K562 (cell line): ENCODE measurements around the gene RHOBTB3. TPM values are rescaled to one million over a fixed set of nuclear protein-coding genes. Genes with fewer than 3 reads are reported as not detected.

Experiments used
- BDP1 ChIP-seq: IDR thresholded peaks from 3 replicates; pipeline ENCODE4 v1.6.1; 2011; ENCODE audit not compliant: insufficient read length, insufficient read depth
- DMBX1 ChIP-seq: fragments of 250-450 bp; sonication (Bioruptor Pico); IDR thresholded peaks from 2 replicates; pipeline ENCODE4 v1.8.0; 2022; ENCODE audit warnings: inconsistent platforms, mild to moderate bottlenecking, moderate library complexity, borderline replicate concordance
- ELF1 ChIP-seq: fragments of 200-800 bp; sonication (Bioruptor generic); IDR thresholded peaks from 2 replicates; pipeline ENCODE4 v1.6.1; 2016; ENCODE audit warnings: missing genetic modification characterization, missing compliant biosample characterization
- EP400 ChIP-seq: fragments of 450-650 bp; IDR thresholded peaks from 2 replicates; pipeline ENCODE4 v1.6.1; 2017; ENCODE audit warnings: antibody characterized with exemption, mild to moderate bottlenecking, moderate library complexity
- ETV5 ChIP-seq: sonication (generic); formaldehyde crosslinking; IDR thresholded peaks from 2 replicates; pipeline ENCODE4 v1.4.0; 2020; ENCODE audit warnings: low read depth, mild to moderate bottlenecking, missing genetic modification reagents
- KAT2B ChIP-seq: IDR thresholded peaks from one replicate; pipeline ENCODE4 v1.6.1; 2012; ENCODE audit warnings: low read depth, mild to moderate bottlenecking, control low read depth, inconsistent platforms, low read length, moderate library complexity
- MTA1 ChIP-seq: fragments of 450-650 bp; IDR thresholded peaks from 2 replicates; pipeline ENCODE4 v1.6.1; 2017; ENCODE audit warnings: borderline replicate concordance
- NCOR1 ChIP-seq: fragments of 450-650 bp; IDR thresholded peaks from 2 replicates; pipeline ENCODE4 v1.6.1; 2016; ENCODE audit warnings: mild to moderate bottlenecking, moderate library complexity
- NFATC3 ChIP-seq: fragments of 450-650 bp; IDR thresholded peaks from 2 replicates; pipeline ENCODE4 v1.6.1; 2017; ENCODE audit warnings: mild to moderate bottlenecking
- NFIC ChIP-seq: fragments of 450-650 bp; IDR thresholded peaks from 2 replicates; pipeline ENCODE4 v1.6.1; 2017; ENCODE audit warnings: mild to moderate bottlenecking, inconsistent platforms
- POLR2B ChIP-seq: fragments of 450-650 bp; IDR thresholded peaks from 2 replicates; pipeline ENCODE4 v1.6.1; 2018; ENCODE audit warnings: low read depth; ENCODE audit not compliant: partially characterized antibody
- PURB ChIP-seq: sonication (generic); formaldehyde crosslinking; IDR thresholded peaks from 2 replicates; pipeline ENCODE4 v1.9.0; 2021; ENCODE audit warnings: low read depth, mild to moderate bottlenecking, missing genetic modification reagents
- SP1 ChIP-seq: sonication (generic); formaldehyde crosslinking; IDR thresholded peaks from 2 replicates; pipeline ENCODE4 v1.8.1; 2022; ENCODE audit warnings: mild to moderate bottlenecking, missing genetic modification reagents
- ZBTB8A ChIP-seq: fragments of 450-650 bp; IDR thresholded peaks from 2 replicates; pipeline ENCODE4 v1.6.1; 2018; ENCODE audit warnings: mild to moderate bottlenecking, moderate library complexity; ENCODE audit not compliant: partially characterized antibody
- ZKSCAN3 ChIP-seq: fragments of 250-450 bp; sonication (Bioruptor Pico); IDR thresholded peaks from 2 replicates; pipeline ENCODE4 v1.4.0; 2020
- ZNF76 ChIP-seq: fragments of 250-450 bp; sonication (Bioruptor Pico); IDR thresholded peaks from 2 replicates; pipeline ENCODE4 v1.4.0; 2020; ENCODE audit warnings: mild to moderate bottlenecking, moderate library complexity, borderline replicate concordance
- ZSCAN29 ChIP-seq: fragments of 450-650 bp; IDR thresholded peaks from 2 replicates; pipeline ENCODE4 v1.6.1; 2017
- polyA plus RNA-seq, 8 experiments: library from polyadenylated mRNA; depleted of rRNA in 4 of 8; stranded (reverse) in 5 of 8; unstranded in 3 of 8; fragments of >200 nt; fragmentation: Nextera tagmentation in 2 of 8; fragmentation: Illumina TruSeq in 1 of 8; extraction: Ambion mirVana in 2 of 8; extraction: Trizol in 1 of 8; gene quantifications; 2 replicates each; pipeline versions ENCODE4 v1.2.1 to v1.2.3, GENCODE V29; 2011 to 2014; ENCODE audit warnings: inconsistent platforms in 1 of 8, missing spikeins in 1 of 8
- total RNA-seq, 7 experiments: library from RNA; depleted of rRNA in 6 of 7; stranded (reverse); fragments of >200 nt in 6 of 7; fragmentation: Illumina TruSeq in 2 of 7; extraction: Trizol in 2 of 7; gene quantifications; 2 replicates each; pipeline versions ENCODE4 v1.2.1 to v1.2.3, GENCODE V29; 2011 to 2021; ENCODE audit warnings: low replicate concordance in 1 of 7
- TF ChIP-seq, protein P1 (sequence below): fragments of 450-650 bp; formaldehyde crosslinking; IDR thresholded peaks from 2 replicates; pipeline ENCODE4 v1.4.0; 2020; ENCODE audit warnings: mild to moderate bottlenecking, moderate library complexity
- TF ChIP-seq, protein P2 (sequence below): fragments of 250-450 bp; sonication (Bioruptor Pico); IDR thresholded peaks from 2 replicates; pipeline ENCODE4 v1.5.0; 2021; ENCODE audit warnings: mild to moderate bottlenecking, borderline replicate concordance
- TF ChIP-seq, protein P3 (sequence below): sonication (generic); formaldehyde crosslinking; IDR thresholded peaks from 2 replicates; pipeline ENCODE4 v1.8.0; 2022; ENCODE audit warnings: mild to moderate bottlenecking, low read depth, missing genetic modification reagents

The RHOBTB3 gene
- total and polyA plus RNA-seq, 9 of the 15 experiments (the other 6 are each of a cell fraction or from before 2014, with no cell fraction given): 39.7 to 143 (median 115) TPM

DNA sequence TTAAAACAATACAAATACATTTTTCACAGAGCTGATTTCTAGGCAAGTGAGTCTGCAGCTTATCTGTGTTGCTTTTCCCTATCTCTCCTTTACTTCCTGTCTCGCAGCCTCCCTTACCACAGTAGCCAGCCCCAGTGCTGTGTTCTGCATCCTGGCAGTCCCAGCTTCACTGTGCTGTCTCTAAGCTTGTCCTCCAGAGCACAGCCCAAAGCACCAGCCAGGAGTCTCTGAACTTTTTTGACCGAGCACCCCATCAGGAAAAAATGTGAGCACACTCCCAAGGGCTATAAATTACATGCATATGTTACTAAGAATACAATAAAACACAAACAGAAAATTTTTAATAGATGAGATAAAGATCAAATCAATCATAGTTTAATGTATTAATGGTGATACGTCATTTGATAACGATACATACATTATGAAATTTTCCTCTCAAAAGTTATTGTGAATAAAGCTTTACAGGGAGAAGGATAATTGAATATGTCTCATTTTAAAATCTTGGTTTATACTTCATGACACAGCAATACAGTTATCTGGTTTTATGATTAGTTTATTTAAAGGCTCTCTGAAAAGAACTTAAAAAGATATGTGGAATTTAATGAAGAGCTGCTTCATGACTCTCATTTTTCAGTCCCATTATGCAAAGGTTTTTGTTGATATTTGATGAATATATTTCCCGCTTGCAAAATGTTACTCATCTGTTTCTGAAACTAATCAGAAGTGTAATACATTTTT, 7.3 kb upstream of the RHOBTB3 start (continued):
- TF ChIP-seq, protein P1, sequence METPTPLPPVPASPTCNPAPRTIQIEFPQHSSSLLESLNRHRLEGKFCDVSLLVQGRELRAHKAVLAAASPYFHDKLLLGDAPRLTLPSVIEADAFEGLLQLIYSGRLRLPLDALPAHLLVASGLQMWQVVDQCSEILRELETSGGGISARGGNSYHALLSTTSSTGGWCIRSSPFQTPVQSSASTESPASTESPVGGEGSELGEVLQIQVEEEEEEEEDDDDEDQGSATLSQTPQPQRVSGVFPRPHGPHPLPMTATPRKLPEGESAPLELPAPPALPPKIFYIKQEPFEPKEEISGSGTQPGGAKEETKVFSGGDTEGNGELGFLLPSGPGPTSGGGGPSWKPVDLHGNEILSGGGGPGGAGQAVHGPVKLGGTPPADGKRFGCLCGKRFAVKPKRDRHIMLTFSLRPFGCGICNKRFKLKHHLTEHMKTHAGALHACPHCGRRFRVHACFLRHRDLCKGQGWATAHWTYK (CRISPR knock-in tag): no peak
- no peak for TF ChIP-seq NFATC3
- TF ChIP-seq PURB (CRISPR knock-in tag): no peak
- TF ChIP-seq MTA1: peak; percentile 54; the same call in 1 of the 2 replicates
- no peak for TF ChIP-seq ZKSCAN3
- peak; percentile 68 for TF ChIP-seq ELF1 (tag)
- TF ChIP-seq NCOR1: peak; percentile 26; the same call in 1 of the 2 replicates
- TF ChIP-seq ZNF76 (CRISPR knock-in tag): no peak
- TF ChIP-seq, protein P2, sequence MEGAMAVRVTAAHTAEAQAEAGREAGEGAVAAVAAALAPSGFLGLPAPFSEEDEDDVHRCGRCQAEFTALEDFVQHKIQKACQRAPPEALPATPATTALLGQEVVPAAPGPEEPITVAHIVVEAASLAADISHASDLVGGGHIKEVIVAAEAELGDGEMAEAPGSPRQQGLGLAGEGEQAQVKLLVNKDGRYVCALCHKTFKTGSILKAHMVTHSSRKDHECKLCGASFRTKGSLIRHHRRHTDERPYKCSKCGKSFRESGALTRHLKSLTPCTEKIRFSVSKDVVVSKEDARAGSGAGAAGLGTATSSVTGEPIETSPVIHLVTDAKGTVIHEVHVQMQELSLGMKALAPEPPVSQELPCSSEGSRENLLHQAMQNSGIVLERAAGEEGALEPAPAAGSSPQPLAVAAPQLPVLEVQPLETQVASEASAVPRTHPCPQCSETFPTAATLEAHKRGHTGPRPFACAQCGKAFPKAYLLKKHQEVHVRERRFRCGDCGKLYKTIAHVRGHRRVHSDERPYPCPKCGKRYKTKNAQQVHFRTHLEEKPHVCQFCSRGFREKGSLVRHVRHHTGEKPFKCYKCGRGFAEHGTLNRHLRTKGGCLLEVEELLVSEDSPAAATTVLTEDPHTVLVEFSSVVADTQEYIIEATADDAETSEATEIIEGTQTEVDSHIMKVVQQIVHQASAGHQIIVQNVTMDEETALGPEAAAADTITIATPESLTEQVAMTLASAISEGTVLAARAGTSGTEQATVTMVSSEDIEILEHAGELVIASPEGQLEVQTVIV: no peak
- TF ChIP-seq, protein P3, sequence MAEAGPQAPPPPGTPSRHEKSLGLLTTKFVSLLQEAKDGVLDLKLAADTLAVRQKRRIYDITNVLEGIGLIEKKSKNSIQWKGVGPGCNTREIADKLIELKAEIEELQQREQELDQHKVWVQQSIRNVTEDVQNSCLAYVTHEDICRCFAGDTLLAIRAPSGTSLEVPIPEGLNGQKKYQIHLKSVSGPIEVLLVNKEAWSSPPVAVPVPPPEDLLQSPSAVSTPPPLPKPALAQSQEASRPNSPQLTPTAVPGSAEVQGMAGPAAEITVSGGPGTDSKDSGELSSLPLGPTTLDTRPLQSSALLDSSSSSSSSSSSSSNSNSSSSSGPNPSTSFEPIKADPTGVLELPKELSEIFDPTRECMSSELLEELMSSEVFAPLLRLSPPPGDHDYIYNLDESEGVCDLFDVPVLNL (CRISPR knock-in tag): no peak
- TF ChIP-seq EP400: no peak
- TF ChIP-seq NFIC: no peak
- no peak for TF ChIP-seq KAT2B
- TF ChIP-seq ZBTB8A: no peak
- no peak for TF ChIP-seq BDP1
- no peak for TF ChIP-seq SP1
- no peak for TF ChIP-seq POLR2B
- peak; percentile 97 for TF ChIP-seq ETV5 (CRISPR knock-in tag)
- TF ChIP-seq ZSCAN29: no peak
- peak; percentile 44; the same call in 1 of the 2 replicates for TF ChIP-seq DMBX1 (CRISPR knock-in tag)
- TF ChIP-seq, all 486 proteins: peak for 93
